HepG2 (cell line): Measurements from ENCODE around the gene PRKCZ. TPM values are rescaled to one million over a fixed set of nuclear protein-coding genes. Genes with fewer than 3 reads are reported as not detected.

ENCODE experiments used
- ARNT2 ChIP-seq: sonication (generic); formaldehyde crosslinking; IDR thresholded peaks from 2 replicates; pipeline ENCODE4 v1.8.0; 2022; ENCODE audit warnings: mild to moderate bottlenecking, low read depth, missing genetic modification reagents, moderate library complexity
- BRD4 ChIP-seq: sonication (generic); formaldehyde crosslinking; IDR thresholded peaks from 2 replicates; pipeline ENCODE4 v1.4.0; 2020; ENCODE audit warnings: missing genetic modification reagents
- GTF3A ChIP-seq: sonication (generic); formaldehyde crosslinking; conservative IDR thresholded peaks from 2 replicates; pipeline ENCODE4 v1.4.0; 2020; ENCODE audit warnings: mild to moderate bottlenecking, missing genetic modification reagents
- IKZF4 ChIP-seq: sonication (generic); formaldehyde crosslinking; IDR thresholded peaks from 2 replicates; pipeline ENCODE4 v1.5.1; 2020; ENCODE audit warnings: borderline replicate concordance, mild to moderate bottlenecking, low read depth, missing genetic modification reagents; ENCODE audit errors: not compliant biosample characterization
- MED13 ChIP-seq: sonication (generic); formaldehyde crosslinking; IDR thresholded peaks from 2 replicates; pipeline ENCODE4 v1.5.0; 2020; ENCODE audit warnings: missing genetic modification reagents
- SNAI1 ChIP-seq: sonication (generic); formaldehyde crosslinking; IDR thresholded peaks from 2 replicates; pipeline ENCODE4 v1.5.0; 2020; ENCODE audit warnings: mild to moderate bottlenecking, missing genetic modification reagents, borderline replicate concordance
- ZFX ChIP-seq: sonication (generic); formaldehyde crosslinking; IDR thresholded peaks from 2 replicates; pipeline ENCODE4 v1.4.0; 2020; ENCODE audit warnings: mild to moderate bottlenecking, low read depth, missing genetic modification reagents, moderate library complexity
- ZFYVE20 ChIP-seq: sonication (generic); formaldehyde crosslinking; IDR thresholded peaks from 2 replicates; pipeline ENCODE4 v1.8.0; 2023; ENCODE audit warnings: low read depth, mild to moderate bottlenecking, moderate library complexity, missing genetic modification reagents, borderline replicate concordance
- ZNF616 ChIP-seq: sonication (generic); formaldehyde crosslinking; IDR thresholded peaks from 2 replicates; pipeline ENCODE4 v1.5.0; 2020; ENCODE audit warnings: low read depth, mild to moderate bottlenecking, missing genetic modification reagents
- ZNF687 ChIP-seq: sonication (generic); formaldehyde crosslinking; IDR thresholded peaks from 2 replicates; pipeline ENCODE4 v1.5.1; 2020; ENCODE audit warnings: mild to moderate bottlenecking, missing genetic modification reagents, moderate library complexity
- ZNF777 ChIP-seq: sonication (generic); formaldehyde crosslinking; IDR thresholded peaks from 2 replicates; pipeline ENCODE4 v1.4.0; 2020; ENCODE audit warnings: missing genetic modification reagents
- ZSCAN20 ChIP-seq: sonication (generic); formaldehyde crosslinking; IDR thresholded peaks from 2 replicates; pipeline ENCODE4 v1.4.0; 2020; ENCODE audit warnings: missing genetic modification reagents, mild to moderate bottlenecking, borderline replicate concordance
- polyA plus RNA-seq, 8 experiments: library from polyadenylated mRNA; depleted of rRNA in 3 of 8; stranded (reverse) in 7 of 8; unstranded in 1 of 8; fragments of >200 nt; fragmentation: Illumina TruSeq in 4 of 8; extraction: Trizol in 4 of 8; gene quantifications; 2 replicates each; pipeline versions ENCODE4 v1.2.1 to v1.2.3, GENCODE V29; 2011 to 2016; ENCODE audit warnings: low read depth in 4 of 8, missing spikeins in 1 of 8, mixed read lengths in 1 of 8; ENCODE audit not compliant: insufficient read depth in 1 of 8
- total RNA-seq, 5 experiments: library from RNA; depleted of rRNA; stranded (reverse); fragments of >200 nt; fragmentation: Illumina TruSeq; extraction: Trizol; gene quantifications; 2 replicates each; pipeline ENCODE4 v1.2.3, GENCODE V29; 2016; ENCODE audit warnings: low read depth in 1 of 5
- TF ChIP-seq, protein P1 (sequence below): sonication (generic); formaldehyde crosslinking; conservative IDR thresholded peaks from 2 replicates; pipeline ENCODE4 v1.8.0; 2022; ENCODE audit warnings: mild to moderate bottlenecking, moderate library complexity, missing genetic modification reagents
- TF ChIP-seq, protein P2 (sequence below): sonication (generic); formaldehyde crosslinking; IDR thresholded peaks from 2 replicates; pipeline ENCODE4 v1.5.0; 2020; ENCODE audit warnings: mild to moderate bottlenecking, missing genetic modification reagents, borderline replicate concordance
- TF ChIP-seq, protein P3 (sequence below): sonication (generic); formaldehyde crosslinking; IDR thresholded peaks from 2 replicates; pipeline ENCODE4 v1.5.0; 2020; ENCODE audit warnings: missing genetic modification reagents

The PRKCZ gene
- total and polyA plus RNA-seq, 2 of the 13 experiments (the other 11 are each of a cell fraction or from before 2014, with no cell fraction given): 34.7 to 85.2 TPM

GRCh38 chr1:2047749-2048729 is 2.2 kb upstream of the PRKCZ start (continued):
- TF ChIP-seq, protein P1, sequence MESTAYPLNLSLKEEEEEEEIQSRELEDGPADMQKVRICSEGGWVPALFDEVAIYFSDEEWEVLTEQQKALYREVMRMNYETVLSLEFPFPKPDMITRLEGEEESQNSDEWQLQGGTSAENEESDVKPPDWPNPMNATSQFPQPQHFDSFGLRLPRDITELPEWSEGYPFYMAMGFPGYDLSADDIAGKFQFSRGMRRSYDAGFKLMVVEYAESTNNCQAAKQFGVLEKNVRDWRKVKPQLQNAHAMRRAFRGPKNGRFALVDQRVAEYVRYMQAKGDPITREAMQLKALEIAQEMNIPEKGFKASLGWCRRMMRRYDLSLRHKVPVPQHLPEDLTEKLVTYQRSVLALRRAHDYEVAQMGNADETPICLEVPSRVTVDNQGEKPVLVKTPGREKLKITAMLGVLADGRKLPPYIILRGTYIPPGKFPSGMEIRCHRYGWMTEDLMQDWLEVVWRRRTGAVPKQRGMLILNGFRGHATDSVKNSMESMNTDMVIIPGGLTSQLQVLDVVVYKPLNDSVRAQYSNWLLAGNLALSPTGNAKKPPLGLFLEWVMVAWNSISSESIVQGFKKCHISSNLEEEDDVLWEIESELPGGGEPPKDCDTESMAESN (CRISPR knock-in tag): peak; percentile 63; the same call in 1 of the 2 replicates
- TF ChIP-seq GTF3A (CRISPR knock-in tag): 0 out of 2 replicates have a peak, but pooled peaks have one; percentile 39
- TF ChIP-seq, protein P2, sequence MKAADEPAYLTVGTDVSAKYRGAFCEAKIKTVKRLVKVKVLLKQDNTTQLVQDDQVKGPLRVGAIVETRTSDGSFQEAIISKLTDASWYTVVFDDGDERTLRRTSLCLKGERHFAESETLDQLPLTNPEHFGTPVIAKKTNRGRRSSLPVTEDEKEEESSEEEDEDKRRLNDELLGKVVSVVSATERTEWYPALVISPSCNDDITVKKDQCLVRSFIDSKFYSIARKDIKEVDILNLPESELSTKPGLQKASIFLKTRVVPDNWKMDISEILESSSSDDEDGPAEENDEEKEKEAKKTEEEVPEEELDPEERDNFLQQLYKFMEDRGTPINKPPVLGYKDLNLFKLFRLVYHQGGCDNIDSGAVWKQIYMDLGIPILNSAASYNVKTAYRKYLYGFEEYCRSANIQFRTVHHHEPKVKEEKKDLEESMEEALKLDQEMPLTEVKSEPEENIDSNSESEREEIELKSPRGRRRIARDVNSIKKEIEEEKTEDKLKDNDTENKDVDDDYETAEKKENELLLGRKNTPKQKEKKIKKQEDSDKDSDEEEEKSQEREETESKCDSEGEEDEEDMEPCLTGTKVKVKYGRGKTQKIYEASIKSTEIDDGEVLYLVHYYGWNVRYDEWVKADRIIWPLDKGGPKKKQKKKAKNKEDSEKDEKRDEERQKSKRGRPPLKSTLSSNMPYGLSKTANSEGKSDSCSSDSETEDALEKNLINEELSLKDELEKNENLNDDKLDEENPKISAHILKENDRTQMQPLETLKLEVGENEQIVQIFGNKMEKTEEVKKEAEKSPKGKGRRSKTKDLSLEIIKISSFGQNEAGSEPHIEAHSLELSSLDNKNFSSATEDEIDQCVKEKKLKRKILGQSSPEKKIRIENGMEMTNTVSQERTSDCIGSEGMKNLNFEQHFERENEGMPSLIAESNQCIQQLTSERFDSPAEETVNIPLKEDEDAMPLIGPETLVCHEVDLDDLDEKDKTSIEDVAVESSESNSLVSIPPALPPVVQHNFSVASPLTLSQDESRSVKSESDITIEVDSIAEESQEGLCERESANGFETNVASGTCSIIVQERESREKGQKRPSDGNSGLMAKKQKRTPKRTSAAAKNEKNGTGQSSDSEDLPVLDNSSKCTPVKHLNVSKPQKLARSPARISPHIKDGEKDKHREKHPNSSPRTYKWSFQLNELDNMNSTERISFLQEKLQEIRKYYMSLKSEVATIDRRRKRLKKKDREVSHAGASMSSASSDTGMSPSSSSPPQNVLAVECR (CRISPR knock-in tag): 0 out of 2 replicates have a peak, but pooled peaks have one; percentile 10
- TF ChIP-seq SNAI1 (CRISPR knock-in tag): 0 out of 2 replicates have a peak, but pooled peaks have one; percentile 1
- TF ChIP-seq BRD4 (CRISPR knock-in tag): peak; percentile 36
- peak; percentile 1 for TF ChIP-seq ZNF616 (CRISPR knock-in tag)
- no peak for TF ChIP-seq ZSCAN20 (CRISPR knock-in tag)
- no peak for TF ChIP-seq MED13 (CRISPR knock-in tag)
- TF ChIP-seq ARNT2 (CRISPR knock-in tag): no peak
- TF ChIP-seq IKZF4 (CRISPR knock-in tag): no peak
- TF ChIP-seq ZFYVE20 (CRISPR knock-in tag): no peak
- TF ChIP-seq, protein P3, sequence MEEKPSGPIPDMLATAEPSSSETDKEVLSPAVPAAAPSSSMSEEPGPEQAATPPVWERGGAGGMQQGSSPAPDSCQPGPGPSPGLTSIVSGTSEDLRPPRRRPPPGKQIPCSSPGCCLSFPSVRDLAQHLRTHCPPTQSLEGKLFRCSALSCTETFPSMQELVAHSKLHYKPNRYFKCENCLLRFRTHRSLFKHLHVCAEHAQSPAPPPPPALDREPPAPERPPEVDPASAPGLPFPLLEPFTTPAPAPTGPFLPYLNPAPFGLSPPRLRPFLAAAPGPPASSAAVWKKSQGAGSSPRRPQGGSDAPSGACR: 0 out of 2 replicates have a peak, but pooled peaks have one; percentile 49
- TF ChIP-seq ZFX (CRISPR knock-in tag): peak; percentile 32; the same call in 1 of the 2 replicates
- peak; percentile 48 for TF ChIP-seq ZNF687
- peak; percentile 13; the same call in 1 of the 2 replicates for TF ChIP-seq ZNF777 (CRISPR knock-in tag)
